ENCODE results near the gene SOX13. TPM values are rescaled to one million over a fixed set of nuclear protein-coding genes. Genes with fewer than 3 reads are reported as not detected.

Gene SOX13
- total RNA-seq, 4 donors from 2014 or later = 13.3 to 25.6 (median 21.7) TPM

GRCh38 chr1:204031098-204031710 lies 41.7 kb upstream of the SOX13 start:
- Histone ChIP-seq H3K36me3 (no peaks in the 10 kb centered on the region), H3K9me3 (no peaks in the 10 kb centered on the region), H3K4me3 (no peak overlapping the region), H3K27me3 (peaks cover 0 to 9% (median 0%) of the 10 kb centered on the region in 4 donors), H3K4me1 (no peaks in the 10 kb centered on the region), H3K27ac (replicated peaks in 1 of 4) (no peak overlapping the region)
- no peak for DNase-seq (ENCODE audit: extremely low spot score)
- intact Hi-C loops (cut with DNase I) = no loop called here
- TF ChIP-seq CTCF (IDR thresholded peaks at IDR 0.05) = no peak
- TF ChIP-seq EP300 (IDR thresholded peaks at IDR 0.05) = no peak
- TF ChIP-seq POLR2A (IDR thresholded peaks at IDR 0.05; ENCODE audit: low read depth) = no peak
- TF ChIP-seq POLR2AphosphoS5 (IDR thresholded peaks at IDR 0.05) = no peak
- WGBS = 60% methylated on average over 10 of the region's 11 CpGs

- Histone ChIP-seq H3K27ac (replicated peaks in 1 of 4) (no peak overlapping the region), H3K36me3 (no peaks in the 10 kb centered on the region)
- DNase-seq (ENCODE audit: extremely low spot score) = no peak
Measured at GRCh38 chr1:204032642-204033235, 40.2 kb upstream of the SOX13 start.

GRCh38 chr1:204033306-204033705 lies 39.6 kb upstream of the SOX13 start:
- no peak overlapping the region for H3K27ac ChIP-seq (replicated peaks in 1 of 4)
- 68% methylated on average over 1 of the region's 1 CpG for WGBS
- no peaks in the 10 kb centered on the region for H3K4me1 ChIP-seq
- H3K4me3 ChIP-seq = no peak overlapping the region
- no peak for DNase-seq (ENCODE audit: extremely low spot score)
- H3K36me3 ChIP-seq = no peaks in the 10 kb centered on the region
- intact Hi-C loops (cut with DNase I) = no loop called here
- TF ChIP-seq POLR2AphosphoS5 (IDR thresholded peaks at IDR 0.05) (no peak), CTCF (IDR thresholded peaks at IDR 0.05) (no peak), EP300 (IDR thresholded peaks at IDR 0.05) (no peak), POLR2A (IDR thresholded peaks at IDR 0.05; ENCODE audit: low read depth) (no peak)
- peaks cover 0 to 9% (median 0%) of the 10 kb centered on the region in 4 donors for H3K27me3 ChIP-seq
- no peaks in the 10 kb centered on the region for H3K9me3 ChIP-seq

More at GRCh38 chr1:204032642-204033235, 40.2 kb upstream of the SOX13 start:
- no peaks in the 10 kb centered on the region for H3K9me3 ChIP-seq
- no peak overlapping the region for H3K4me3 ChIP-seq
- no peaks in the 10 kb centered on the region for H3K4me1 ChIP-seq
- peaks cover 0 to 9% (median 0%) of the 10 kb centered on the region in 4 donors for H3K27me3 ChIP-seq
- intact Hi-C loops (cut with DNase I) = no loop called here
- TF ChIP-seq POLR2A (IDR thresholded peaks at IDR 0.05; ENCODE audit: low read depth) (no peak), EP300 (IDR thresholded peaks at IDR 0.05) (no peak), POLR2AphosphoS5 (IDR thresholded peaks at IDR 0.05) (no peak), CTCF (IDR thresholded peaks at IDR 0.05) (no peak)
- 59% methylated on average over 4 of the region's 4 CpGs for WGBS

GRCh38 chr1:204036882-204037655 lies 35.8 kb upstream of the SOX13 start:
- intact Hi-C loops (cut with DNase I) = no loop called here
- H3K27ac ChIP-seq (replicated peaks in 1 of 4) = no peak overlapping the region
- no peak for DNase-seq (ENCODE audit: extremely low spot score)
- WGBS = 66% methylated on average over 14 of the region's 14 CpGs
- no peaks in the 10 kb centered on the region for H3K27me3 ChIP-seq
- H3K9me3 ChIP-seq = no peaks in the 10 kb centered on the region
- TF ChIP-seq POLR2AphosphoS5 (IDR thresholded peaks at IDR 0.05) (no peak), CTCF (IDR thresholded peaks at IDR 0.05) (no peak), POLR2A (IDR thresholded peaks at IDR 0.05; ENCODE audit: low read depth) (no peak), EP300 (IDR thresholded peaks at IDR 0.05) (no peak)
- H3K4me1 ChIP-seq = peaks cover 11 to 16% (median 14%) of the 10 kb centered on the region in 4 donors
- H3K4me3 ChIP-seq = no peak overlapping the region
- no peaks in the 10 kb centered on the region for H3K36me3 ChIP-seq

Data from esophagus muscularis mucosa (tissue), 4 donors.